ENCODE results near the gene FOCAD. TPM values are rescaled to one million over a fixed set of nuclear protein-coding genes. Genes with fewer than 3 reads are reported as not detected.
"Not testable (repeated sequence)": the region's sequence is repeated elsewhere in the genome, so short reads cannot be mapped to it uniquely, and the experiment has no call there.

Gene FOCAD
- polyA plus RNA-seq, 10 donors: 14.8 to 21.1 (median 17.6) TPM

DNA sequence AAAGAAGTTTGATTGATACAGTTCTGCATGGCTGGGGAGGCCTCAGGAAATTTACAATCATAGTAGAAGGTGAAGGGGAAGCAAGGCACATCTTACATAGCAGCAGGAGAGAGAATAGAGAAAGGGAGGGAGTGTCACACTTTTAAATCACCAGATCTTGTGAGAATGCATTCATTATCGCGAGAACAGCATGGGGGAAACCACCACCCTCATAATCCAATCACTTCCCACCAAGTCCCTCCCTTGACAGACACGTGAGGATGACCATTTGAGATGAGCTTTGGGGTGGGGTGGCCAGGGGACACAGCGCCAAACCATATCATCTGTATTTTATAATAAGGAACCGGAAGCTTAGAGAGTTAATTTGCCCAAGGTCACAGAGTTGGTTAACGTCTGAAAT, 13.7 kb upstream of the FOCAD start:
- DNase-seq: no peak

GRCh38 chr9:20671635-20672034, 12.4 kb upstream of the FOCAD start:
- DNase-seq: no peak

DNA sequence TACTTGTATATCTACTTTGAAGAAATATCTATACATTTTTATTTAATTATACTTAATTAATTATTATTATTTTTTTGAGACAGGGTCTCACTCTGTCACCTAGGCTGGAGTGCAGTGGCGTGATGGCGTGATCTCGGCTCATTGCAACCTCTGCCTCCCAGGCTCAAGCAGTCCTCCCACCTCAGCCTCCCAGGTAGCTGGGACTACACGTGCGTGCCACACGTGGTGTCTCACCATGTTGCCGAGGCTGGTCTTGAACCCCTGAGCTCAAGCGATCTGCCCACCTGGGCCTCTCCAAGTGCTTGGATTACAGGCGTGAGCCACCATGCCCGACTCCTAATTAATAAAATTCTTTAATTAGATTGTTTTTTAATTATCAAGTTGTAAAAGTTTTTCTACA, 10.5 kb upstream of the FOCAD start:
- DNase-seq: not testable (repeated sequence)

- DNase-seq: no peak
These were observed 2.6 kb upstream of the FOCAD start for GRCh38 chr9:20681467-20681866.

DNA sequence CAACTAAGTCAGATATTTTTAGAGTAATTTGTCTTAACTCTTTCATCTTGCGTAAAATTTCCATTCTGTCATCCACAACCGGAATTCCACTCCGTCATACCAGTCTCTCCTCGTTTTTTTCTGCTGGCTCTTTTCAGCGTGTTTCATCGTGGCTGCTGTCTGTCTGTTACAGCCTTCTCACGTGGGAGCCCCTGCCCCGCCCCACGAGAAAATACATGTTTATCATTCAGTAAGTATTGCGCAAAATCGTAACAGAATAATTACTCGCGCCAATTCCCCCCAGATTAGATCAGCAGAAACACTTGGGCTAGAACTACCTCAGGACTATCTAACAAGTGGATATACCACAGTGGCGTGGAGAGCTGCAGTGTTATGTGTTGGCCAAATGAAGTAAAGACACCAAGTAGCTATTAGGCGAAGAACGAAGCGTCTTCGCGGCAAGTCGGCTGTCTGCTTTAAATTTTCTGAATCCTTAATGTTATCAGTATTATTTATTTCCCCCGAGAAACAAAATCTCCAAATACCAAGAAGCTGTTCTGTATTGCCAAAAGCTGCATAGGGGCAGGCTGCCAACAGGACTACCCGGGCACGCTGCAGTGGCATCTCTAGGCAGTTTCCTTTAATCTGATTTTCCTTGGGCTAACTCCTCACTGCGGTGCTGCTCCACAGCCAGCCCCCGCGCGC, 566 bp upstream of the FOCAD start:
- no peak for DNase-seq

DNA sequence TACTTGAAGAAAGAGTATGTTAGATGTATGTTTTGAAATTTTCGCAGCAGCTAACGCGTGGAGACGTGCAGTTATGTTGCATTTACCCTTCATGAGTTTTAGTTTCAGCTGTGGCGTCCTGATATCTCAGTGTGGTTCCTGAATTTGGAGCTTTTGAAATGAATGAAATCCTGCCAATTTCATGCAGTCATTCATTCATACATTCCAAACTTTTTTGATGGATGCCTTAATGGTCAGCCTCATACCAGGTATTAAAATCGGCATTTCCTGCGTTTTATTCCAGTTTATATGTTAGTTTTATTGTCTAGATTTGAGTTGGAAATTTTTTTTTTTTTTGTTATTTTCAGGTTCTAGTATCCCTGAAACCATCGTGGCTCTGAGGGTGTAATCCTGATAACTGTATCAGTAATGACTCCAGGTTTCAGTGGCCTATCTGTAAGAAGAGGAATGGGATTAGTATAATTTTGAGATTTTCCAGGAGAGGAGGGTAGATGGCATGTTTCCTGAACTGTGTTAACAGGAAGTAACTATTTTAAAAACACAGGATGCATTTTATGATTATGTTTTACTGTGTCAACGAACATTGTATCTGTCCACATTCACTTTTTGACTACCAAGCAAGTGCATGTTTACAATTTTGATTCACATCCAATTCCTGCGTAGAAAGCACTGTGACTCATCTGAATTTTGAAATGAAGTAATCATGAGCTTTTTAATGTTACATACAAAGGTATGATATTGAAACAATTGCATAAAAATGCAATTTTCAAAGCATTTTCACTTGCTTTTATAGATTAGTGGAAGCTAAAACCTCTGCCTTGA, 1.0 kb downstream of the FOCAD start:
- peak; percentile 17 to 51 (median 23) for DNase-seq

GRCh38 chr9:20685769-20686168, 1.7 kb downstream of the FOCAD start:
- no peak for DNase-seq

- no peak for DNase-seq
These were observed 5.8 kb downstream of the FOCAD start for GRCh38 chr9:20689833-20690232.

GRCh38 chr9:20692554-20692953, 8.5 kb downstream of the FOCAD start:
- DNase-seq: no peak

GRCh38 chr9:20693068-20693467, 9.0 kb downstream of the FOCAD start:
- DNase-seq: no peak

DNA sequence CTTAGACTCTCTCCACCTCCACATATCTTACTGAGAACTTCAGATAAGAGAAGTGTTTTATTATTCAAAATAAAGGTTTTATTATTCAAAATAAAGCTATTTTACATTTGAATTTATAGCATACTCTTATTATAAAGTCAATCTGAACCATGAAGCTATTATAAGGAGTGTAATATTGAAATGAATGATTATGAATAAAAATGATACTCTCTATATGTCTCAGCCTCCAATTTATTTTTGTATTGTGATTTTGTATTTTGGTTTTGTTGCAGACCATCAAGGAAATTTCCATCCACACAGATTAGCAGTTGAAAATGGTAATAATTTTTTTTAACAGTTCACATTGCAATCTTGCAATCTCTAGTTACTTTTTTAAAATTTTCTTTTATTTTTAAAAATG, 10.2 kb downstream of the FOCAD start:
- DNase-seq: no peak

DNA sequence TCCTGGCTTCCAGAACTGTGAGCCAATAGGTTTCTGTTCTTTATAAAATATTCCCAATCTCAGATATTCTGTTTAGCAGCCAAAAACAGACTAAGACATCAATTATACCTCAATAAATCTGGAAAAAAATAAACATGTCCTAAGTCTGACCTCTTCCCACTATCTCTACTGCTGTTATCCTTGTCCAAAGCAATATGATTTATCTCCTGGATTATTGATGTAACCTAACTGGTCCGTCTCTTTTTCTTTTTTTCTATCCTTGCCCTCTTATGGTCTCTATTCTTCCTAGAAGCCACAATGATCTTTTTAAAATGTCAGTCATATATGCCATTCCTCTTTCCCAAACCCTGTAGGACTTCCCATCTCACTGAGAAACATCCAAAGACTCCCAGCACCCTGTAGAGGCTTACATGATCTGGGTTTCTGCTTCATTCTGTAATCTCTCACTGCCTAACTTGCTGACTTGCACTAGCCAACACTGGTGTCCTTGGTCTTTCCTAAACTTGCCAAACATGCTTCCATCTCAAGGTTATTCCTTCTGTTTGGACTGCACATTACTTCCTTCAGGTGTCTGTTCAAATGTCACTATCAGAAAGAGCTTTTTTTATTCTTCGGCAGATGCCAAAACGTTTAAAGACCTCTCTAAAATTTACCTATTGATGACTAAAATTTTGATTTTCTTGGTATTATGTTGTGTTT, 13.1 kb downstream of the FOCAD start:
- DNase-seq: no peak

GRCh38 chr9:20698782-20699181, 14.7 kb downstream of the FOCAD start:
- no peak for DNase-seq

DNA sequence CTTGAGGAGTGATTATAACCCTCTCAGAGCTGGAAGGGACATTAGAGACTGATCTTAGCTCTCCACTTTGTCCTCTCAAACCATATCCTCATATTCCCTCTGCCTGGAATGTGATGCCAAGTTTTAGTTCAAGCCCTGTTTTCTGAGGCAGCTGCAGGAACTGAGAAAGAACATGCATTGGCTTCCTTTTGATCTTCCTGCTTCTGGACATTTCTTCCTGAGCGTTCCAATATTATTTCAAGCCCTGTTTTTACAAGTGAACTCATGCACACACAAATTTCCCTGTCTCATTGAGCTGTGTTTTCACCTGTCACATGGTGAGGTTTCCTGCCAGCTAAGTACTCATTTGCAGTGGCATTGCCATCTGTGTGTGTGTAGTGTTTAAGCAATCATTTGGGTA, 17.0 kb downstream of the FOCAD start:
- DNase-seq: peak; percentile 7 to 48 (median 22)

DNA sequence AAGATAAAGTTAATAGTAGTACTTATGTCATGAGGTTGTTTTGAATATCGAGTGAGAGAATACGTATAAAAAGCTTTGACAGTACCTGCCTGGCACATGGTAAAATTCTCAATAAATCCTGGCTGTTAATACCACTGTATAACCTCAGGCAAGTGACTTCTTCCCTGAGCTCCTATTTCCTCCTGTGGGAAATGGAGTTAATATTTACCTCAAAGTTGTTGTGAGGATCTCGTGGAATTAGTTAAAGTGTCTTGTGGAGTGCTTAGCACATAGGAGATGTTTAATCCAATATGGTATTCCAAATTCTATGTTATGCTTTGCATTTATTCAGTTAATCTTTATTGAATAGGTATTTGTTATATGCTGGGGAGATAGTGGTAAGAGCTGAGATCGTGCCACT, 18.5 kb downstream of the FOCAD start:
- no peak for DNase-seq

- DNase-seq: no peak
These were observed 19.1 kb downstream of the FOCAD start for GRCh38 chr9:20703146-20703545.

- DNase-seq: no peak
These were observed 23.6 kb downstream of the FOCAD start for GRCh38 chr9:20707708-20708107.

DNA sequence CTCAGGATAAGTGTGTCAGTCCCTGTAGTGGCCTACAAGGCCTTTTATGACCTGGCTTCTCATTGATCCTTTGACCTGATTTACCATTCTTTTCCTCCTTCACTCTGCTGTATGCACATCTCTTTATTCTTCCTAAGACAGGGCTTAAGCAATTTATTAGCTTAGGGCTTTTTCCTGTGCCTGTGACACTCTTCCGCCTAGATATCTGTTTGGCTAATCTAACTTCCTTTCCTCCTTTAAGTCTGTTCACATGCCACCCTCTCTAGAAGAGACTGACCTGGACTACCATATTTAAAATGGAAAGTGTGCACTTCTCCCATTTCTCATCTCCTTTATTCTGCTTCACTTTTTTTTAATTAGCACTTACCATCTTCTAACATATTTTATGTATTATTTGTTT, 29.1 kb downstream of the FOCAD start:
- no peak for DNase-seq

- DNase-seq: no peak
These were observed 30.7 kb downstream of the FOCAD start for GRCh38 chr9:20714442-20715415.

GRCh38 chr9:20722221-20722620, 38.2 kb downstream of the FOCAD start:
- no peak for DNase-seq

DNA sequence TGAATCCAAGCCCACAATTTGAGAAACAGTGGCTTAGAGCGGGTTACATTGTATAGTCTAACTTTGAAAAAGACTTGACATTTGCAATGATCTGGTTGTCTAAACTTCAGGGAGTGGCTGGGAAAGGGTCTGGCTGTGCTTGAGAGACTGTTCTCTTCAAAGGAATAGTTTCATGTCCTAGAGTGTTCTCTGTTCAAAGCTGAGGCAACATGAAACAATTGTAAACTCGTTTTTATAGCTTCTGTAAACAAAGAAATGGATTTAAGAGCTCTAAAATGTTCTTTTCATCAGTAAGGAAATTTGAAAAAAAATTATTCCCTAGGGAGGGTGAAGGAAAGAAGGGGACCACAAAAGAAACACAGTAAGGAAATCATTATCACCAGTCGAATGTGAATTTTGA, 41.6 kb downstream of the FOCAD start:
- DNase-seq: no peak

GRCh38 chr9:20726144-20726543, 42.1 kb downstream of the FOCAD start:
- peak in 1 of 3 donors; percentile 7 for DNase-seq
